GM18505 (cell line): Measurements from ENCODE around the gene ASS1.
"Not testable (repeated sequence)": the region's sequence is repeated elsewhere in the genome, so short reads cannot be mapped to it uniquely, and the experiment has no call there.

Experiments used
- ATAC-seq: cut with Tn5 transposase; IDR thresholded peaks from one replicate; pipeline ENCODE4 v1.9.1; 2021; ENCODE audit not compliant: unreplicated experiment
- POLR2A ChIP-seq: IDR thresholded peaks from 4 replicates; pipeline ENCODE4 v1.6.1; 2011; ENCODE audit warnings: borderline replicate concordance; ENCODE audit not compliant: insufficient read depth, insufficient read length; ENCODE audit errors: extremely low read depth

The ASS1 gene

DNA sequence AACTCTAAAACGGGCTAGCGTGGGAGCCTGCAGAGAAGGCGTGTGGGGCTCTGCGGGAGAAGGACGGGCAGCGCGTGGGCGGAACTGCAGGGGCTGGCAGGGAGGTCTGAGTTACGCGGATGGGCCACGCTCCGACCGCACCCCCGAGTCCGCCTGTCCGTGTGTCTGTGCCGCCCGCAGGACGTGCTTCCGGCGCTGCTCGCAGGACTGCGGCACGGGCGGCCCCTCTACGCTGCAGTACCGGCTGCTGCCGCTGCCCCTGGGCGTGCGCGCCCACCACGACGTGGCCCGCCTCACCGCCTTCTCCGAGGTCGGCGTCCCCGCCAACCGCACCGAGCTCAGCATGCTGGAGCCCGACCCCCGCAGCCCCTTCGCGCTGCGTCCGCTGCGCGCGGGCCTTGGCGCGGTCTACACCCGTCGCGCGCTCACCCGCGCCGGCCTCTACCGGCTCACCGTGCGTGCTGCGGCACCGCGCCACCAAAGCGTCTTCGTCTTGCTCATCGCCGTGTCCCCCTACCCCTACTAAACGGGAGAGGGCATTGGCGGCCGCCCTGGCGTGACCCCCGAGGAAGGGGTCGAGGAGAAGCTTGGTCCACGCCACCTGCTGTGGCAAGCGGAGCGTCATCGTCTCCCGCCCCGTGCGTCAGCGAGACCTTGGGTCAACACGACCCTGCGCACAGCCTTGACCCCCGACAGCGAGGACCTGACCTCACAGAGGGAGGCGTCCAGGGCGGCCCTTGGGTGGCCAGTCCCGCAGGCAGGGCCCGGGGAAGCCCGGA lies 11.4 kb upstream of the ASS1 start:
- no peak for TF ChIP-seq POLR2A
- ATAC-seq, result no peak

DNA sequence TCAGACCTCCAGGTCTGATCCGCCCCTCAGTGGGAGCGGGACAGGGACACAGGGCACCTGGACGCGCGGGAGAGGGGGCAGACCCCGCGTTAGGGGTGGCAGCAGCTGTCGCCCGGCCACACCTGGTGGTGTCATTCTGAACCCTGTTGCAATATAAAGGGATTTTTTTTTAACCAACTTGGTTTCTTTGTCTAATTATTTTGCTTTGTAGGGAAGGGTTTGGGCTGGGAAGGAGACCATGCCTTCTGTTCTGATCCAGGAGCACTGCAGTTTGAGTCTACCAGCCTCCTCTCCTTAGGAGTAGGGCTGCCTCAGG lies 10.9 kb upstream of the ASS1 start:
- no peak for TF ChIP-seq POLR2A
- no peak for ATAC-seq

DNA sequence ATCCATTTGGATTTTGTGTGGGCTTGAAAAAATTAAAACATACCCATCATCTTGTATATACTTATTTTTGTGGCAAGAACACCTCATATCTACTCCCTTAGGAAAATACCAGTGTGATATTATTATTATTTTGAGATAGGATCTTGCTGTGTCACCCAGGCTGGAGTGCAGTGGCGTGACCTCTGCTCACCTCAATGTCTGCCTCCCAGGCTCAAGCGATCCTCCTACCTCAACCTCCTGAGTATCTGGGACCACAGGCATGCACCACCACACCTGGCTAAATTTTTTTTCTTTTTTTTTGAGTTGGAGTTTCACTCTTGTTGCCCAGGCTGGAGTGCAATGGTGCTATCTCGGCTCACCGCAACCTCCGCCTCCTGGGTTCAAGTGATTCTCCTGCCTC lies 10.1 kb upstream of the ASS1 start:
- ATAC-seq, result not testable (repeated sequence)

DNA sequence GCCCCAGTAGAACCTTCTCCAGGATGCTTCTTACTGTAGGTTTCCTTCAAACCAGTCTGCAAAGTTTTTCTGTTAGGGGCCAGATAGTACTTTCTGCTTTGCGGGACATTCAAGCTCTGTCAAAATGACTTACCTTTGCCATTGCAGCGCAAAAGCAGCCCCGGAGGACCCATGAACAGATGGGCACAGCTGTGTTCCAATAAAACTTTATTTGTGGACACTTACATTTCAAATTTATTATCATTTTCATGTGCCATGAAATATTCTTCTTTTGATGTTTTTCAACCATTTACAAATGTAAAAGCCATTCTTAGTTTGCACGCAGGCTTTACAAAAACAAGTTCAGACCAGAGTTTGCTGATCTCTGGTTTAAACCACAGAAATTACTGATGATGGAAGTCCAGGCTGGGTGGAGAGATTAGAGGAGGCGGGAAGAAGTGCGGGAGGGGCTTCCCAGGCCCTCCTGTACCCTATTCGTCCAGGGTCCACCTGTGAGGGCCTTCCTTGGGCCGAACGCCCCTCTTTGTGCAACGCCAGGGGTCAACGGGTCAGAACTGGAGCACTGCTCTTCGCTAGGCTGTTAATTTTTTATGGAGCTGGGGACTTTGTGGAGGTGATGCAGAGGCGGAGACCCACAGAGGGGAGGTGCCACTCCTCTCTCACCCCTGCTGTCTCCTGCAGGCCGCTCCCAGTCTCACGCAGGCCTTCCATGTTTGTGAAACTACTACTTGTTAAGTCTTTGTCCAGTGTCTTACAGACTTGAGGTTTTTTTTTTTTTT lies 7.6 kb upstream of the ASS1 start:
- TF ChIP-seq POLR2A, result no peak
- no peak for ATAC-seq

DNA sequence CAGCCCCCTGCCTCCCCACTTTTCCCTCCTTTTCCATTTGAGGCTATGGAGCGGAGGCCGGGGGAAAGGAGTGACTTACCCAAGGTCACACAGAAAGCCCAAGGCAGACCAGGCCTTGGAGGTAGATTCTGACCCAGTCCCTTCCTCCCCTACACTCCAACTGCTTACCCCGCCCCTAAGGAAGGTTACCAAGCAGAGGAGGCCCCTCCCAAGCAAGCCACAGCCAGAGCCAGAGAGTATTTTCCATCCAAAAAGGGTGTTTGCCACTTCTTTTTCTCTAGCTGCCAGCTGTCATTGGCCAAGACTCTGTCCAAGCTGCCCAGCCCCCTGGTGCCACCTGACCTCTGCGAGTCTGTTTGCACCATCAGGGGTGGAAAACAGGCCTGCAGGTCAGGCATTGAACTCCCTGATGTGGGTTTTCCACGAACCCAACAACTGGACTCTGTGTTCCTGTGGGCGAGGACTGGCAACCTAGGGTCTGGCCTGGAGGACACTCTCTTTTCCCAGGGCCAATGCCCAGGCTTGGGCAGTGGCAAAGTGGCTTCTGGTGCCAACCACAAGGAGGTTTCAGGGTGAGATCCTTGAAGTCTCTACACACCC lies 6.3 kb upstream of the ASS1 start:
- TF ChIP-seq POLR2A, result no peak
- no peak for ATAC-seq

DNA sequence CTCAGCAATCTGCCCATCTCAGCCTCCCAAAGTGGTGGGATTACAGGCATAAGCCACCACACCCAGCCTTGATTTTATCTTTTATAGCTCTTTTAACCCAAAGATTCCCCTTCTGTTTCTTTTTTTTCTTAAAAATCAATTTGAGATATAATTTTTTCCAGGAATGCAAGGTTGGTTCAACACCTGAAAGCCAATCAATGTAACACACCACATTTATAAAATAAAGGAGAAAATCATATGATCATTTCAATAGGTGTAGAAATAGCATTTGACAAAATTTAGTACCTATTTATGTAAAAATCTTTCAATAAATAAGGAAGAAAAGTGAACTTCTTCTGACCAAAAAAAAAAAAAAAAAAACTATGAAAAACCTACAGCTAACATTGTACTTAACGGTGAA lies 3.7 kb upstream of the ASS1 start:
- no peak for ATAC-seq

DNA sequence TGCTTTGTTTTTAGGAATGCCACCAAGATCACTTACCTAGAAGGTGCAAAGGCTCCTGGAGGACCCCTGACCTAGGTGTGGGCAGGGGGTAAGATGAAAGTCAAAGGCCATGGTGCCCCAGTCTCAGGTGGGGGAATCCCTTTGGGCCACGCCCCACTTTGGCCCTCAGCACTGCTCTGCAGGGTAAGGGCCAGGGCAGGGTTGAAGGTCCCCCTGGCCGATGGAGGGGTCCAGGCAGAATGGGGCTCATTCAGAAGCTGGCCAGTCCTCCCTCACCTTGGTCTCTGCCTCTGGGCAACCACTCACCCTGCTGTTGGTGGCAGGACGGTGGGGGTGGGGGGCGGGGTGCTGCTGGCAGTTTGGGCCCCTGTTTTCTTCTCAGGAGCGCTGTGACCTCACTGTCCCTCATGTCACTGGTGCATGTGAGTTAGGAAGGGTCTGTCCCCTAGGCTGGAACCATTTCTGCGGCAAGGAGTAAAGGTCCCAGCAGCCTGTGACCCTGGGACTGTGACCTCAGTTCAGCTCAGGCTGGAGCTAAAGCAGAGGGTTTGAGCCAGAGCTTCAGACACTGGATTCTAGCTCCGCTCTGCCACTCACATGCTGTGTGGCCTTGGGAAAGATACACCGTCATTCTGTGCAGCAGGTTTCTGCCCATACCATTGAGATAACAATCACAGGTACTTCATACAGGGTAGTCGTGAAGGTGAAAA lies 1.9 kb upstream of the ASS1 start:
- no peak for TF ChIP-seq POLR2A
- no peak for ATAC-seq

More for the DNA sequence above, 3.7 kb upstream of the ASS1 start:
- TF ChIP-seq POLR2A, result no peak

DNA sequence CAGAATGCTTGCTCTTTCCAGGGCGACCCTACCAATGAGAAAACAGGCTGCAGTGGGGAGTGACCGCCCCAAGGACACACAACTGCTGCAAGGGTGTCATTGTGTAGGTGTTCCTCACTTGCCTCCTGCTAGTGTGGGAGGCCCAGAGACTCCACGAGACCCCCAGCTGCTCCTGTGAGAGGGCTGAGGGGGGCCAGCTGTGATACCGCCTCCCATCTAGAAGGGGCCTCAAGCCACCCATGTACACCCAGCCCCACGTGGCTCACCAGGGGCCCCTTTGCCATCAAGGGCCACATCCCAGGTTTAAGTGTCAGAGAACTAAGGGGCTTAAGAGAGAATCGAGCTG lies 1.3 kb upstream of the ASS1 start:
- ATAC-seq, result no peak
- no peak for TF ChIP-seq POLR2A

DNA sequence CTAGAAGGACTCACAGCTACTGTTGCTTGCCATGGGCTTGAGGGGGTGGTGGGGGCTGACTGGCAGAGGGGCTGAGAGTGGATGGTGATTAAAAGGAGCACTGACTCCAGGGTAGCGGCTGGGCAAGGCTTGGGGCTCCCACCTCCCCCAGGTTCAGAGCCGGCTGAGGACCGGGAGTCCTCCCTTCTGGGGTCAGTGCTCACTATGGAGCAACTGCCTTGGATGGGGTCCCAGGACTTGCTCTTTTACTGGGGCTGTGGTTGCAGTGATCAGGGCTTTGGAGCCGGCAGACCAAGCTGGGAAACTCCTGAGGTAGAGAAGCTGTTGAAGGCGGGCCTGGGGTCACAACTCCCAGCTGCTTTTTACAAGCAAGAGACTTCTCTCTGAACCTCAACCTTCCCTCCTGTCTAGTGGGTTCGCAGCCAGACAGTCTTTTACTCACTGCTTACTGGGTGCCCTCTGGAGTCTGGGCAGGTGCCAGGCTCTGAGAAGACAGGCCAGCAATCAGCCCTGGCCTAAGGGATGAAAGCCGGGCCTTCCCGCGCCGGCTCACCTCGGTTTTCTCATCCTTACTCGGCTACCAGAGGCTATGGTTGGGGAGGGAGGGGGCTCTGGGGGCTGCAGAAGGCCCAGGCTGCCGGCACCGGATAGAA lies 795 bp upstream of the ASS1 start:
- no peak for ATAC-seq
- no peak for TF ChIP-seq POLR2A

DNA sequence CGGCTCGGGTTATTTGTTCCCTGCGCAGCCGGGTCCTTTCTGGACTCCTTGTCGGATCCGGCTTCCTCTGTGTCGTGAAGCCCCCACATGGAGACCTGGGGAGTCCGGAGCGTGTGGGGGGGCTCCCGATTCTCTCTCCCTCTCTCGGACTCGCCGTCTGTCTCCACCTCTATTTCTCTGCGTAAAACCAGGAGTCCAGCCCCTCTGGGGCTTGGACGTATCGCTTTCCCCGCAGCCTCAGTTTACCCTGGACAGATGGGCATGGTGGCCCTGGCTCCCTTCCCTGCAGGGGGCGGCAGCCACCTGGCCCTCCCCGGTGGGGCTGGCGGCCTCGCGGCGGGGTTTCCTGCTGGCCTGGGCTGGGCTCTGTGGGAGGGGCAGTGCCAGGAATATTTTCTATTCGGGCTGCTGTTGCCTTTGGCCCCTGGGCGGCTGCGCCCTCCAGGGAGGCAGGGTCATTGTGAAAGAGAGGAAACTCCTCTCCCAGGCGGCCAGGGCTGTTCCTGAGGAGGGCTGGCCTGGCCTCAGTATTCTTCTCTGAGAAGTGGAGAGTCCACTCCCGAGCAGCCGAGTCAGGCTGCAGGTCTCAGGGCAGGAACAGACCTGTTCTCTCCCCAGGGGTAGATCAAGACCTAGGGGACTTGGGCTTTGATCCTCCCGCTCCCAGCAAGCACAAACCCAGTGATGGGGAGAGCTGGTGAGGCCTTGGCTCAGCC lies 665 bp downstream of the ASS1 start:
- TF ChIP-seq POLR2A, result no peak
- no peak for ATAC-seq

DNA sequence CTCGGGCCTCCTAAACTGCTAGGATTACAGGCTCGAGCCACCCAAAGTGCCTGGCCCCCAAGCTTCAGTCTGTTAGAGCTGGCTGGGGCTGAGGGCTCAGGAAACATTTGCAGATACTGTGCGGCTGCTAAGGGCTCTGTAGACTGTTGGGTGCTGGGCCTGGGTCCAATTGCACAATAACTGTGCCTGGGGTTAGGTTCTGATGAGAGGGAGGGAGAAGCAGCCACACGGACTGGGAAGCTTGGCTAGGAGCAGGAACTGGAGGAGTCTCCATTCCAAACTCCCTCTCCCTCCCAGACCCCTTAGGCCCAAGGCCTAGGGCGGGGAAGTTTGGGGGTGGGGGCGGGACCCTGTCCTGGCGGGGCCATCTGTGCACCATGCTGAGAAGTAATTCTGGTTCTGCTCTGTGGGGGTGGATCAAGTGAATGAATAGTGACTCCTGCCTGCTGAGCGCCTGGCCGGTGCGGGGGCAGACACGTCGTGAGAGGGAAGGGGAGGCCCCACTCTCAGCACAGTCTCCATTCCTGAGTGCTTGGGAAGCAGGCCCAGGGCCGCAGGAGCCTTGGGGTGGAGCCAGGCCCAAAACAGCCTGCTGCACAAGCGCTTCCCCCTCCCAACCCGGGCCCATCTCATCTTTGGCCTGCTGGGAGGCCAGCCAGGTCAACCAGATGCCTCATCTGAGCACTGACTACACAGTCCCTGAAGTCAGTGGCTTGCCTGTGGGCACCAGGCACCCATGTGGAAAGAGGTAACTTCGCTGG lies 1.5 kb downstream of the ASS1 start:
- TF ChIP-seq POLR2A, result no peak
- ATAC-seq, result no peak

DNA sequence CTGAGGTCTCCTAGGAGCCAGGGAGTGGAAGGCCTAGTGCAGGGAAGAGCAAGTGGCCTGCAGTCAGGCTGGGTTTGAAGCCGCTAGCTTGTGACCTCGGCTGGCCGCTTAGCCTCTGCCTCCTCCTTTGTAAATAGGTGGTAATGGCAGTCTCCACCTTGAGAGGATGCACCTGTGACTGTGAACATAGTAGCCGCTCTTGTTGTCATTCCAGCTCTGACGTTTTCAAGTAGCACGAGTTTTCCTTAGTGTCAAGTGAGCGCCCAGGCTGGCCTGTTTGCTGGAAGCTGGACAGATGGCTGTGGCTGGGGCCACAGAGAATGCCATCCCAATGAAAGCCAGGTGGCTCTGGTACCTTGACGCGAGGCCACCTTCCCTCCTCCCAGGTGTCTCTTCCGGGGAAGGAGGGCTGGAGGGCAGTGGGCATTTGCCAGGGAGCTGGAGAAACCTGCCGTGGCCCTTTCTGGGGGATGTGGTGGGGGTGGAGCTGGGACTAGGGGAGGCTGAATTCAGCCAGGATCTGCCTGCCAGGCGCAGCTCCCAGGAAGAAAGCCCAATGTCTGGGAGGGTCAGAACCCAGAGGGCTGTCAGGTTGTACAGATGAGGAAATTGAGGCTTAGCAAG lies 2.5 kb downstream of the ASS1 start:
- ATAC-seq, result no peak
- no peak for TF ChIP-seq POLR2A
